Cardiac fibroblast (primary cell): ENCODE results near the gene ILDR1.

Source experiments
- DNase-seq, 2 donors: peaks; one replicate each; pipeline versions ENCODE4 v3.0.0 to v3.0.0-alpha.2; 2010; ENCODE audit warnings: low read depth in 2 of 2
- H3K4me3 ChIP-seq, 2 donors: replicated peaks in 1 of 2; 1 replicate in 1 of 2; 2 replicates in 1 of 2; pipeline ENCODE4 v1.5.1; 2011; ENCODE audit warnings: low read depth in 2 of 2, low read length in 2 of 2, mild to moderate bottlenecking in 2 of 2, moderate library complexity in 1 of 2
- CTCF ChIP-seq: IDR thresholded peaks from one replicate; pipeline ENCODE4 v1.5.1; 2011; ENCODE audit warnings: low read depth, mild to moderate bottlenecking, low read length, inconsistent platforms

The ILDR1 gene

GRCh38 chr3:121974601-121975111 lies 47.4 kb downstream of the ILDR1 start:
- no peak overlapping the region for H3K4me3 ChIP-seq
- TF ChIP-seq CTCF: no peak

GRCh38 chr3:121970047-121970446 lies 52.0 kb downstream of the ILDR1 start:
- TF ChIP-seq CTCF: no peak
- peak in 1 of 2 donors; percentile 5 for DNase-seq
- no peak overlapping the region for H3K4me3 ChIP-seq

More at GRCh38 chr3:121974601-121975111, 47.4 kb downstream of the ILDR1 start:
- DNase-seq: no peak

GRCh38 chr3:121969631-121970030 lies 52.4 kb downstream of the ILDR1 start:
- no peak for DNase-seq
- H3K4me3 ChIP-seq: no peak overlapping the region
- no peak for TF ChIP-seq CTCF

GRCh38 chr3:121963608-121964007 lies 58.4 kb downstream of the ILDR1 start:
- no peak for DNase-seq
- no peak overlapping the region for H3K4me3 ChIP-seq
- TF ChIP-seq CTCF: no peak

- TF ChIP-seq CTCF: no peak
These were observed 59.6 kb downstream of the ILDR1 start for GRCh38 chr3:121962443-121962842.

GRCh38 chr3:121961283-121961682 lies 60.8 kb downstream of the ILDR1 start:
- DNase-seq: no peak
- TF ChIP-seq CTCF: no peak
- H3K4me3 ChIP-seq: no peak overlapping the region

More at GRCh38 chr3:121962443-121962842, 59.6 kb downstream of the ILDR1 start:
- no peak overlapping the region for H3K4me3 ChIP-seq
- DNase-seq: no peak

GRCh38 chr3:121958801-121959200 lies 63.2 kb downstream of the ILDR1 start:
- TF ChIP-seq CTCF: no peak
- DNase-seq: no peak
- H3K4me3 ChIP-seq: no peak overlapping the region
